ENCODE results near the gene ZMAT5.

The ZMAT5 gene

DNA sequence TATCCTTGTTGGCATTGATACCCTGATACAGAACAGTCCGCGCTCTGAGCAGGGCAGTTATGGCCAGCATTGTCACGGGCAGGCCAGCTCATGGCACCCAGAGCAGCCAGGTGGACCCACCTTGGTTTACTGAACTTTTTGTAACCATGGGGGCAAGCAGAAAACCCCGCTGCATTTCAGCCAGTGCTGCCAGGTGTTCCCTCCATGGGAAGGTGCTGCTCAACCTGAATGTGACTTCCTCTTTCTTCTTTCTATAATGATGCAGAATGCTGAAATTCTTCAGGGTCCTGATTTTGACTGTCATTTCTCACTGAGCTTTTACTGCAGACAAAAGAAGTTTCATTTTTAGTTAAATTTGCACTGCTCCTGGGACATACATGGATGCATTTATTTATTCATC is 82.6 kb downstream of the ZMAT5 start:
- TF ChIP-seq CTCF (IDR thresholded peaks at IDR 0.05; ENCODE audit: control insufficient read depth, insufficient read depth, low read depth, low read length, missing control alignments) = no peak
- no peak overlapping the region for H3K4me3 ChIP-seq (ENCODE audit: control insufficient read depth, low read depth, low read length)
- no peak for DNase-seq (ENCODE audit: low read depth)

- H3K4me3 ChIP-seq (ENCODE audit: control insufficient read depth, low read depth, low read length) = no peak overlapping the region
- TF ChIP-seq CTCF (IDR thresholded peaks at IDR 0.05; ENCODE audit: control insufficient read depth, insufficient read depth, low read depth, low read length, missing control alignments) = no peak
- no peak for DNase-seq (ENCODE audit: low read depth)
These were observed 83.3 kb downstream of the ZMAT5 start for GRCh38 chr22:29683536-29683935.
